Epidermal melanocyte (primary cell): Measurements from ENCODE around the gene CNIH3.

Experiments used
- DNase-seq: peaks from one replicate; pipeline ENCODE4 v3.0.0; 2011; ENCODE audit warnings: low spot score; ENCODE audit not compliant: insufficient read length

CNIH3 gene

GRCh38 chr1:224718470-224719053 is 102.4 kb downstream of the CNIH3 start:
- DNase-seq = no peak

- no peak for DNase-seq
Measured at GRCh38 chr1:224719716-224720115, 103.6 kb downstream of the CNIH3 start.

GRCh38 chr1:224720216-224720615 is 104.1 kb downstream of the CNIH3 start:
- no peak for DNase-seq

- no peak for DNase-seq
Measured at GRCh38 chr1:224721000-224721399, 104.9 kb downstream of the CNIH3 start.

GRCh38 chr1:224722838-224723237 is 106.7 kb downstream of the CNIH3 start:
- no peak for DNase-seq

GRCh38 chr1:224724566-224724965 is 108.4 kb downstream of the CNIH3 start:
- no peak for DNase-seq

- DNase-seq = peak; percentile 88
Measured at GRCh38 chr1:224726441-224727182, 110.5 kb downstream of the CNIH3 start.

GRCh38 chr1:224727351-224728289 is 111.5 kb downstream of the CNIH3 start:
- no peak for DNase-seq

- no peak for DNase-seq
Measured at GRCh38 chr1:224730540-224730939, 114.4 kb downstream of the CNIH3 start.

- DNase-seq = no peak
Measured at GRCh38 chr1:224730965-224731364, 114.8 kb downstream of the CNIH3 start.

- no peak for DNase-seq
Measured at GRCh38 chr1:224731633-224732032, 115.5 kb downstream of the CNIH3 start.

- no peak for DNase-seq
Measured at GRCh38 chr1:224732377-224733026, 116.4 kb downstream of the CNIH3 start.

GRCh38 chr1:224733027-224733911 is 117.2 kb downstream of the CNIH3 start:
- DNase-seq = no peak

- no peak for DNase-seq
Measured at GRCh38 chr1:224734261-224734935, 118.3 kb downstream of the CNIH3 start.

GRCh38 chr1:224735159-224735558 is 119.0 kb downstream of the CNIH3 start:
- no peak for DNase-seq

GRCh38 chr1:224736619-224737352 is 120.7 kb downstream of the CNIH3 start:
- no peak for DNase-seq

GRCh38 chr1:224737353-224737727 is 121.2 kb downstream of the CNIH3 start:
- DNase-seq = no peak

GRCh38 chr1:224739303-224739996 is 123.3 kb downstream of the CNIH3 start:
- no peak for DNase-seq
